HG02938 (cell line): Measurements from ENCODE around the gene SLC40A1.
"Not testable (repeated sequence)": the region's sequence is repeated elsewhere in the genome, so short reads cannot be mapped to it uniquely, and the experiment has no call there.

Source experiments
- ATAC-seq: cut with Tn5 transposase; IDR thresholded peaks from one replicate; pipeline ENCODE4 v1.9.1; 2021; ENCODE audit warnings: mild to moderate bottlenecking, moderate library complexity; ENCODE audit not compliant: unreplicated experiment

Gene SLC40A1

GRCh38 chr2:189601652-189602051 is 21.1 kb upstream of the SLC40A1 start:
- ATAC-seq: not testable (repeated sequence)

DNA sequence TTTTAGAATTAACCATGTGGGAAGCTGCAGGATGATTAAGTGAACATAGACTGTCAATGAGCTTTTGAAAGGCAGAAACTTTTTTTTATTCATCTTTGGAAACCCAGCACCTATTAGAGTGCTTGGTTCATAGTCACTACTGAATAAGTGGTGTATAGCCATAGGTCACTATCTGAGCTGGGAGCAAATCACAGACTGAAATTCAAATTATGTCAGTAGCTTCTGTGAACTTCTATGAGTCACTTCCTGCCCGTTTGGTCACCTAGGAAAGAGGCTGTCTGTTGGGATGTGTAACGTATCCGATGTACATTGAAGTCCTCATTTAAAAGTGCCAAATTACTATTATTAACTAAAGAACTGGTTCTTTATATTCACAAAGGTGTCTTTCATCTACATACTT is 20.5 kb upstream of the SLC40A1 start:
- no peak for ATAC-seq

DNA sequence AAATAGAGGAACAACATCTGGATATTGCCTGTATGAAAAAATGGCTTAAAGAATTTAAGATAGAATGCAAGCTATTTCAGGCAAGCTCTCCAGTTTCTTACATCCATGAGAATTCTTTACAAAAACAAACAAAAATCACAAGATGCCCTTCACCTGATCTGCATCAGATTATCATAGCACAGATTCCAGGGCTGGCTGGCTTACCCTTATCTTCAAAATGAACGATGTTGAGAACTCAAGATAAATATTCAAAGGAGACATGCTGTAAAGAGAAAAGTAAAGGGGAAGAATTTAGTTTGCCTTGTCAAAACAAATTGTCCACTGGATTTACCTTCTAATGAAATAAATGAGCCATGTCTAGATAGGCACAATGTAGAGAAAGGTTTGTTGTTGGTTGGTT is 18.7 kb upstream of the SLC40A1 start:
- ATAC-seq: no peak

DNA sequence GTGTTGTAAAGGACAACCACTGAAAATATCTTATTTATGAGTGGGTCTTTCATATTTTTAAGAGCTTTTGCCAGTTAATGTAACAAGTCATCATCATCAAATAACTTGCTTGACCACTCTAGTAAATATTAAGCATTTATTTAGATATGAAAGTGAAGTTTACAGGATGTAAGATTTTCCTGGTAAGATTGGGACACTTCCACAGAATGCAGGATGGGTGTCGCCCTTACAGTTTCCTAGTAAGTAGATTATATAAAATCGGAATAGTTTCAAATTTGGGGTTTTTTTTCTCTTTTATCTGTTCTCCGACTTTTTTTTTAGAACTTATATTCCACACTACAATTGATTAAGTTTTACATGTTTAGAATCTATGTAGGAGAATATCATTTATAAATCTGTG is 14.8 kb upstream of the SLC40A1 start:
- ATAC-seq: no peak

DNA sequence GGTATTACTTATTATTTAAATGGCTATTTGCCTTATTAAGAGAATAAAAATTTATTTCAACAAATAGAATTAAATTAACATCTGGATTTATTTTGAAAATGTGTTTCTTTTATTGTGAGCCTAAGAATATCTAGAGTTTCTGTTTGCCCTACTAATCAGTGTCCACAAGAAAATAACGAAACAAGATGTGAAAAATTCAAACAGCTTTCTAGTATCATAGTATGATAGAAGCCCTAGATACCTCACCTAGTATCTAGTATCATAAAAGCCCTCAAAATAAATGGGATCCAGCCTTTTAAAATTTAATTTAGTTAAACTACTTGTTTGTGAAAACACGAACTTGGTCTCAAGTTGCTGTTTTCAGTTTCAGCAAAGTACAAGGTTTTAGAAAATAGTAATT is 13.7 kb upstream of the SLC40A1 start:
- ATAC-seq: no peak

DNA sequence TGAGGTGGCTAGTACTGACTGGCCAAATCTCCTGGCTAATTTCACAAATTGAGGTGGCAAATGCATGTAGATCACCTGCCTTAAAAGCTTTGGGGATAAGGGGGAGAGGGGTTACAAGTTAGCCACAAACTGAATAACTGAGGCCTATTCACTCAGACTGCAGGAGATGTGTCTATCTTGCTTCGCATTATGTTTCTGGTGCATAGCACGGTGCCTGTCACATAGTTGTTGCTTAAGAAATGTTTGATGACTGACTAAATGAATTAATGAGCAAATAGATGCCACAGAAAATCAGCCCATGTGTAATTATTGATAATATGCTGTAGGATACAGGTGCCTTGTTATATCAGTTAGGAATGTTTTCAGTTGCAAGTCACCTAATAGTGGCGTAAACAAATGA is 12.5 kb upstream of the SLC40A1 start:
- ATAC-seq: no peak

DNA sequence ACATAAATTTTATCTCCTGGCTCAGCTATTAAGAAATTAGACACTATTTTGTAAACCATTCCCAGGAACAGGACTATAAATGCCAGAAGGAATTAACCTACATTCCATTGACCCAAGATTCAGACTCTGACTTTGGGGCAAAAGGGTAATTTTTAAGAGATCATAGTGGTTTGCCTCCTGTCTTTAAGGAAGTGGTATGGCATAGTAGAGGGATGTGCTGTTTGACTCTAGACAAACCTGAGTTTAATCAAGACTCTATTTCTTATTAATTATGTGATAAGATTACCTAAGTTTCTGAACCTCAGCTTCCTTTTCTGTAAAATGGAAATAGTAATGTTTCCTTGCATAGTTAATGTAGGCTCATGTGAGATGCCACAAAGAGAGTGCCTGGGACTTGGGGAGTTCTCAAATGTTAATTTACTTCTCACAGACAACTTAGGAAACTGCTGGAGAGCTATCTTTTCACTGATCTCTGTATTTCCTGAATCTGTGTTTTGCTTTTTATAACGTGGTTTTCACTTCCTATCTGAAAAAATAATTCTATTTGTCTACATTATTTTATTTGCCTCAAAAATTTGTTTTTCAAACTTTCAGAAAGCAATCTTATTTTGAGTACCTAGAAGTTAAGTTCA is 11.9 kb upstream of the SLC40A1 start:
- no peak for ATAC-seq

DNA sequence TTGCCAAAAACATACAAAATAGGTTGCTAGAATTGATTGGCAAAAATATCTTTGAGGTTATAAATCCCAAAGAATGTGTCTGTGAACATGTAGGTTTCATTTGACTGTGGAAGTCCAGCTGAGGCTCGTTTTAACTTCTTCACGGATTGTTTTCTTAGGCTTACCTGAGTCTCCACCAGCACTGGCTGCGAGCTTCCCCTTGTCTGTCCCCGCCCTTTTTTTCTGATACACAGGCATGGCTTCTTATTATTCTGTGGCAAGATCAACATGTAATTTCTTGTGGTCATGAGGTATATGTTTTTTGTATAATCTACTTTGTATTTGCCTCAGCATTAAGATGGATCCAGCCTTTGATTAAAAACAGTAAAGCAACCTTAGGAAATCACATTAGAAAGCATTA is 7.2 kb upstream of the SLC40A1 start:
- ATAC-seq: no peak

DNA sequence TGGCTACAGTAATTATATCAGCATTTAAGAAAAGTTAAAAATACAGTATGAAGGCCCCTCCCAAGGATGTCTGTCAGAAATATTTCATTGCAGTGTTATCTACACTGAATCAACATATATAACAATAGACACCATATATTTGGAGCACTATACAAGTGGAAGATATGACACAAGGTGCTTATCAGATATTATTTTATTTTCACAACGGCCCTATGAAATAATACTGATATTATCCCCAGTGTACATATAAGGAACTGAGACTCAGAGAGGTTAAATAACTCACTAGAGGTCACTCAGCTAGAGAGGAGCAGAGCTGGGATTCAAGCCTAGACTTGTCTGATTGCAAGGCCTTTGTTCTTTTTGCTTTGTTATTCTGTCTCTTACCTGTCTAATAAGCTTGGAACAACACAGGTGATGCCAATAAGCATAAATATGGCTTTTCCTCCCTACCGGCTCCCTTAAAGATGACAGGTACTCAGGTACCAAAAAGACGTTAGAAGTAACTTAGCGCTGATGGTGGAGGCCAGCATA is 4.7 kb upstream of the SLC40A1 start:
- ATAC-seq: no peak

GRCh38 chr2:189584686-189585085 is 4.1 kb upstream of the SLC40A1 start:
- ATAC-seq: no peak

- no peak for ATAC-seq
These were observed 2.9 kb upstream of the SLC40A1 start for GRCh38 chr2:189583227-189584198.

GRCh38 chr2:189582809-189583192 is 2.2 kb upstream of the SLC40A1 start:
- no peak for ATAC-seq

GRCh38 chr2:189582140-189582808 is 1.7 kb upstream of the SLC40A1 start:
- no peak for ATAC-seq

DNA sequence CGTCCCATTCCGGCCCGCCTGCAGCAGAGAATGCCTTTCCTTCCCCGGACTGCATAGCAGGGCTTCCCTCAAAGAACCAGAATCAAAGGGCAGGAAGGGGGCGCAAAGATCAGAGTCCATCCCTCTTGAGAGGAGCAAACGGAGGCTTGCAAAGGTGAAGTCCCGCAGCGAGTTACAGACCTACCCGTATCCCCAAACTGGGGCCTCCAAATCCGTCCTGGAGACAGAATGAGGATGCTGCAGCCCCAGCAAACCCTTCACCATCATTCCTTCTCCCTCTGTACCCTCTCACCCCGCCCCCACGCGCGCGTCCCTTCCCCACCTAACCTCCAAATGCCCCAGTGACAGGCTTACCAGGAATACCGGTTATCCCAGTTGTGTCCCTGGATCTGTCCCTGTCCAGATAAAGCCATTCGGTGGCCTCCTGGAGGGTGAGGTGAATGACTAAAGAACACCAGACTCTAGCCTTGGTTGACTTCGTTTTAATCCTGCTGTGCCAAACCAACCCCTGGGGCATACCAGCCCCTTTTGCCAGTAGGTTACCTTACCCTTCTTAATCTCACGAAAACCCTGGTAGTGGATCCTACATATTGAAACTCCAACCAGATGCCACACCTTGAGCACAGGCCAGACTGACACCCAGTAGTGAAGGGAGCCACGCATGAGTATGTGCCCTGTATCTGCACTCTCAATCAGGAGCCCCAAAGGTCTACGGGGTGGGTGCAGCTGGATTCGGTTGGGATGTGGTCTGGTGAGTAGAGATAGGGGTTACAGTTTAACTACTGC is 961 bp upstream of the SLC40A1 start:
- no peak for ATAC-seq

DNA sequence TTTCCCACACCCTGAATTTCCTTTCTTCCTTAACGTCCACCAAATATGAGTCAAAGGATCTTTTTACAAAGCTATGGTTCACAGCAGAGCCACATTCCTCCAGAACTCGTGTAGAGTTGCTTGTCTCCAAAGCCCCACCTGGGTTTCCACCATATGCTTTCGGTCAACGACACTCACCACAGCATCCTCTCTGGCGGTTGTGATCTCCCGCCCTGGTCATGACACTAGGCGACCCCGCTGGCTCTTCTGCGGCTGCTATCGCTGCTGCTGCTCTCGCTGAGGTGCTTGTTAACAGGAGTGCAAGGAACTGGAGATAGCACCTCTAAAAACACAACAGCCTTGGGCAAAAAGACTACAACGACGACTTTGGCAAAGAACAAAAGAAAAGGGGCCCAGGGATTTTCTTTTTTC is 340 bp downstream of the SLC40A1 start:
- ATAC-seq: peak; percentile 51

DNA sequence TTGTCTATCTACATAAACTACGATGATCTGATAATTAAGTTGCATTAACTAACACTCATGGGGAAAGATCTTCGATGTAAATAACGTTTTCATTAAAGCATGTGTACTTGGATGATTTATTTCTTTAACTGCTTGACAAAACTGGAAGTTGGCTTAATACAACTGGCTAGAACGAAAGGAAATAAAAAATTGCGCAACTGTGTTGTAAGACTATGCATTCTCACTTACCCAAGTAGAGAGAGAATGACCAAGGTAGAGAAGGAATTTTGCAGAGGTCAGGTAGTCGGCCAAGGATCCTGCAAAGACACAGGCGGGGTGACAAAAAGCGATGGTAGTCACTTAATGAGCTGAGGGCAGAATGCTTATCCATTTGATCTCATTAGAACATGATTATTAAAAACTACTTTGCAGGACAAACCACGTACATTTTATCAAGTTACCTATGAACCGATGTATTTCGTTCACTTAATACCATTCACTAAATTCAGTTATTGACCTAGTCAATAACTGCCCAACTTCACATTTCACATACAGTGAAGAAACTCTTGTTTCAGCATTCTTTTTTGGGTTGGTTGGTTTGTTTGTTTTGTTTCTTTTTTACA is 900 bp downstream of the SLC40A1 start:
- no peak for ATAC-seq

- ATAC-seq: no peak
These were observed 2.2 kb downstream of the SLC40A1 start for GRCh38 chr2:189578272-189578950.

GRCh38 chr2:189577121-189577520 is 3.5 kb downstream of the SLC40A1 start:
- ATAC-seq: no peak

GRCh38 chr2:189576396-189576795 is 4.2 kb downstream of the SLC40A1 start:
- no peak for ATAC-seq
